HepG2 (cell line): ENCODE measurements around the gene APOL2. TPM values are rescaled to one million over a fixed set of nuclear protein-coding genes. Genes with fewer than 3 reads are reported as not detected.
A peak's percentile ranks its signal among the peaks of the same experiment; 100 is the strongest.

Experiments used
- DMAP1 ChIP-seq: IDR thresholded peaks from 2 replicates; pipeline ENCODE4 v1.6.1; 2016
- DR1 ChIP-seq: sonication (generic); formaldehyde crosslinking; IDR thresholded peaks from 2 replicates; pipeline ENCODE4 v1.8.0; 2021; ENCODE audit warnings: mild to moderate bottlenecking, missing genetic modification reagents, inconsistent platforms
- HIC2 ChIP-seq: sonication (generic); formaldehyde crosslinking; IDR thresholded peaks from 2 replicates; pipeline ENCODE4 v1.9.0; 2022; ENCODE audit warnings: low read depth, missing genetic modification reagents
- HOXD1 ChIP-seq: sonication (generic); formaldehyde crosslinking; IDR thresholded peaks from 2 replicates; pipeline ENCODE4 v1.5.0; 2020; ENCODE audit warnings: missing genetic modification reagents
- POLR2A ChIP-seq, 2 experiments: IDR thresholded peaks; 2 replicates each; pipeline ENCODE4 v1.6.1; 2011; ENCODE audit warnings: low read depth in 2 of 2, low read length in 2 of 2, mild to moderate bottlenecking in 1 of 2, moderate library complexity in 1 of 2; ENCODE audit not compliant: insufficient read depth in 1 of 2
- ZBTB38 ChIP-seq: sonication (generic); formaldehyde crosslinking; IDR thresholded peaks from 2 replicates; pipeline ENCODE4 v1.5.1; 2020; ENCODE audit warnings: mild to moderate bottlenecking, missing genetic modification reagents
- ZNF124 ChIP-seq: sonication (generic); formaldehyde crosslinking; IDR thresholded peaks from 2 replicates; pipeline ENCODE4 v1.4.0; 2020; ENCODE audit warnings: missing genetic modification reagents
- ZNF18 ChIP-seq: sonication (generic); formaldehyde crosslinking; IDR thresholded peaks from 2 replicates; pipeline ENCODE4 v1.8.0; 2022; ENCODE audit warnings: mild to moderate bottlenecking, missing genetic modification reagents; ENCODE audit not compliant: insufficient replicate concordance
- ZNF292 ChIP-seq: sonication (generic); formaldehyde crosslinking; IDR thresholded peaks from 2 replicates; pipeline ENCODE4 v1.8.1; 2022; ENCODE audit warnings: mild to moderate bottlenecking, low read depth, missing genetic modification reagents, borderline replicate concordance
- ZNF441 ChIP-seq: sonication (generic); formaldehyde crosslinking; IDR thresholded peaks from 2 replicates; pipeline ENCODE4 v1.7.0; 2021; ENCODE audit warnings: missing genetic modification reagents, borderline replicate concordance
- ZNF512B ChIP-seq: sonication (generic); formaldehyde crosslinking; IDR thresholded peaks from 2 replicates; pipeline ENCODE4 v1.5.1; 2020; ENCODE audit warnings: missing genetic modification reagents, mild to moderate bottlenecking, borderline replicate concordance
- ZNF616 ChIP-seq: sonication (generic); formaldehyde crosslinking; IDR thresholded peaks from 2 replicates; pipeline ENCODE4 v1.5.0; 2020; ENCODE audit warnings: low read depth, mild to moderate bottlenecking, missing genetic modification reagents
- ZNF687 ChIP-seq: sonication (generic); formaldehyde crosslinking; IDR thresholded peaks from 2 replicates; pipeline ENCODE4 v1.5.1; 2020; ENCODE audit warnings: mild to moderate bottlenecking, missing genetic modification reagents, moderate library complexity
- ZNF710 ChIP-seq: sonication (generic); formaldehyde crosslinking; IDR thresholded peaks from 2 replicates; pipeline ENCODE4 v1.5.0; 2020; ENCODE audit warnings: mild to moderate bottlenecking, missing genetic modification reagents, borderline replicate concordance
- polyA plus RNA-seq, 8 experiments: library from polyadenylated mRNA; depleted of rRNA in 3 of 8; stranded (reverse) in 7 of 8; unstranded in 1 of 8; fragments of >200 nt; fragmentation: Illumina TruSeq in 4 of 8; extraction: Trizol in 4 of 8; gene quantifications; 2 replicates each; pipeline versions ENCODE4 v1.2.1 to v1.2.3, GENCODE V29; 2011 to 2016; ENCODE audit warnings: low read depth in 4 of 8, missing spikeins in 1 of 8, mixed read lengths in 1 of 8; ENCODE audit not compliant: insufficient read depth in 1 of 8
- total RNA-seq, 5 experiments: library from RNA; depleted of rRNA; stranded (reverse); fragments of >200 nt; fragmentation: Illumina TruSeq; extraction: Trizol; gene quantifications; 2 replicates each; pipeline ENCODE4 v1.2.3, GENCODE V29; 2016; ENCODE audit warnings: low read depth in 1 of 5

Gene APOL2
- total and polyA plus RNA-seq, 2 of the 13 experiments (the other 11 are each of a cell fraction or from before 2014, with no cell fraction given): 28.7 to 51.2 TPM

- no peak for TF ChIP-seq HIC2 (CRISPR knock-in tag)
- no peak for TF ChIP-seq ZNF18
- no peak for TF ChIP-seq DR1 (CRISPR knock-in tag)
- TF ChIP-seq ZNF512B (CRISPR knock-in tag): no peak
- peak; percentile 23 to 64; a peak in 2 of 4 replicates for TF ChIP-seq POLR2A (IDR thresholded peaks at IDR 0.05; ENCODE audit: insufficient read depth in 1 of 2, low read depth in 2 of 2, low read length in 2 of 2)
- TF ChIP-seq ZBTB38 (CRISPR knock-in tag): peak; percentile 69; the same call in 1 of the 2 replicates
- no peak for TF ChIP-seq DMAP1 (CRISPR knock-in tag)
- TF ChIP-seq ZNF441 (CRISPR knock-in tag): 0 out of 2 replicates have a peak, but pooled peaks have one; percentile 11
- TF ChIP-seq ZNF687: no peak; the same call in 1 of the 2 replicates
- TF ChIP-seq ZNF292 (CRISPR knock-in tag): peak; percentile 20; the same call in 1 of the 2 replicates
- TF ChIP-seq ZNF710 (CRISPR knock-in tag): peak; percentile 50; the same call in 1 of the 2 replicates
- TF ChIP-seq ZNF124 (CRISPR knock-in tag): no peak
- TF ChIP-seq HOXD1 (CRISPR knock-in tag): no peak
- no peak for TF ChIP-seq ZNF616
Observed at GRCh38 chr22:36252754-36253522, 13.6 kb upstream of the APOL2 start, which contains the start of gene APOL1 (continued).
